Panc1 (cell line): ENCODE measurements around the gene NKD1.

Experiments
- POLR2AphosphoS5 ChIP-seq: IDR thresholded peaks from 2 replicates; pipeline ENCODE4 v1.6.1; 2012; ENCODE audit warnings: mild to moderate bottlenecking, low read depth, low read length, moderate library complexity
- SIN3A ChIP-seq: IDR thresholded peaks from 2 replicates; pipeline ENCODE4 v1.6.1; 2012; ENCODE audit warnings: low read depth, mild to moderate bottlenecking, low read length, moderate library complexity, borderline replicate concordance; ENCODE audit not compliant: insufficient read depth
- TCF7L2 ChIP-seq: IDR thresholded peaks from 2 replicates; pipeline ENCODE4 v1.6.1; 2011; ENCODE audit warnings: mild to moderate bottlenecking, low read depth, low read length, inconsistent platforms
- TF ChIP-seq, protein P1 (sequence below): fragments of 450-650 bp; IDR thresholded peaks from 2 replicates; pipeline ENCODE4 v1.5.1; 2017; ENCODE audit warnings: mild to moderate bottlenecking

GRCh38 chr16:50697421-50697715, 149.2 kb downstream of the NKD1 start:
- TF ChIP-seq POLR2AphosphoS5, result no peak
- TF ChIP-seq, protein P1, sequence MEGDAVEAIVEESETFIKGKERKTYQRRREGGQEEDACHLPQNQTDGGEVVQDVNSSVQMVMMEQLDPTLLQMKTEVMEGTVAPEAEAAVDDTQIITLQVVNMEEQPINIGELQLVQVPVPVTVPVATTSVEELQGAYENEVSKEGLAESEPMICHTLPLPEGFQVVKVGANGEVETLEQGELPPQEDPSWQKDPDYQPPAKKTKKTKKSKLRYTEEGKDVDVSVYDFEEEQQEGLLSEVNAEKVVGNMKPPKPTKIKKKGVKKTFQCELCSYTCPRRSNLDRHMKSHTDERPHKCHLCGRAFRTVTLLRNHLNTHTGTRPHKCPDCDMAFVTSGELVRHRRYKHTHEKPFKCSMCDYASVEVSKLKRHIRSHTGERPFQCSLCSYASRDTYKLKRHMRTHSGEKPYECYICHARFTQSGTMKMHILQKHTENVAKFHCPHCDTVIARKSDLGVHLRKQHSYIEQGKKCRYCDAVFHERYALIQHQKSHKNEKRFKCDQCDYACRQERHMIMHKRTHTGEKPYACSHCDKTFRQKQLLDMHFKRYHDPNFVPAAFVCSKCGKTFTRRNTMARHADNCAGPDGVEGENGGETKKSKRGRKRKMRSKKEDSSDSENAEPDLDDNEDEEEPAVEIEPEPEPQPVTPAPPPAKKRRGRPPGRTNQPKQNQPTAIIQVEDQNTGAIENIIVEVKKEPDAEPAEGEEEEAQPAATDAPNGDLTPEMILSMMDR, result no peak
- no peak for TF ChIP-seq TCF7L2
- no peak for TF ChIP-seq SIN3A
